HG03520 (cell line): Measurements from ENCODE around the gene CRYBB1.

ENCODE experiments used
- ATAC-seq: cut with Tn5 transposase; IDR thresholded peaks from one replicate; pipeline ENCODE4 v1.9.1; 2021; ENCODE audit warnings: mild to moderate bottlenecking, moderate library complexity; ENCODE audit not compliant: unreplicated experiment

CRYBB1 gene

DNA sequence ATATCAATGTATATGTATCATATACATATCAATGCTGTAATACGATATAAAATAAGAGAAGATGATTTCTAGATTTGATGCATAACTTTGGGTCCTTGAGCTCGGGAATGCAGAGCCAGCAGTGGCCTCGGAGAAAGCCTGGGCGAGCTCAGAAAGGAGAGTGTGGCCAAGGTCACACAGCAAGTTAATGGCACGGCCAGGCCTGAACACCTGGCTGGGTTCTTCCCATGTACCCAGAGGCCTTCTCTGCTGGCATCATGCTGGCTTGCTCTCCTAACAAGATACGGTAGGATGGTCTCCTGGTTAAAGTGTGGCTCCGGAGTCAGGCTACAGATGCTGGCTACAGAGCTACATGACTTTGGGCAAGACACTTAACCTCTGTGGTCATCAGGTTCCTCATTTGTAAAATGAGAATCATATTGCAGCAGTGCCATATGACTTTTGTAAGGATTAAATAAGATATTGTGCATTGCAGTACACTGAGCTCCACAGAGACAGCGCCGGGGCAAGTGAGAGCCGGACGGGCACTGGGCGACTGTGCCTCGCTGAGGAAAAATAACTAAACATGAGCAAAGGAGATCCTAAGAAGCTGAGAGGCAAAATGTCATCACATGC, 57.8 kb downstream of the CRYBB1 start:
- ATAC-seq = no peak

DNA sequence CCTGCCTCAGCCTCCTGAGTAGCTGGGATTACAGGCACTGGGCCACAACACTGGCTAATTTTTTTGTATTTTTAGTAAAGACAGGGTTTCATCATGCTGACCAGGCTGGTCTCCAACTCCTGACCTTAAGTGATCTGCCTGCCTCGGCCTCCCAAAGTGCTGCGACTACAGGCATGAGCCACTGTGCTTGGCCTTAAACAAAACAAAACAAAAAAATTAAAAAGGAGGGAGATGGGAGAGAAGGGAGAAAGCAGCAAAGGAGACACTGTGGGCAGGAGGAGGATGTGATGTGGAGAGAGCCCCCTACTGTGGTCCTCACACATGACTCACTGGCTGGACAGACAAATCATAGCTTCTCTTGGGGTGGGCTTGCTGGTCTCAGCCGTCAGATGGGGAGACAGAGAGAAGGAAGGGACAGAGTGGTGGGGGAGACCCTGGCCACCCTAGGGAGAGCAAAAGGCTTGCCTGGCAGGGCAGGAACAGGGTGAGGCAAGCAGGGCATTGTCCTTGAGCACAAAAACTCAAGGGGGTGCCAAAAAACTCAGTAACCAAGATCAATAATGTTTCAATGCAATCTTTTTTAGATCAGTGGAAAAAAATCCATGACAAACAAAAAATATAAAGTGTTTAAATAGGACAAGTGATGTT, 59.5 kb downstream of the CRYBB1 start:
- no peak for ATAC-seq

DNA sequence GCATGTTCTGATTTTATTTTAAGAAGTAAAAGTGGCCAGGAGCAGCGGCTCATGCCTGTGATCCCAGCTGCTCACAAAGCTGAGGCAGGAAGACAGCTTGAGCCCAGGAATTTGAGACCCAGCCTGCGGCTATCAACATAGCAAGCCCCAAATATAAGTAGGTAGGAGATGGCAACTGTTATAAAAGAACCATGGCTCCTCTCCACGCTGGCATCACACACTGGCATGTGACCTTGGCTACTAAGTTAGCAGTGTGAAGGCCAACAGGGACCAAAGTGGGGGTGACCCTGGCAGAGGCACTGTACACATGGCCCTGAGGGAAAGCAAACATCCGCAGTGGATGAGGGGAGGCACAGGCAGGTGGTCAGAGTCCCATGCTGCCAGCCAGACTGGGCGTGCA, 60.9 kb downstream of the CRYBB1 start:
- ATAC-seq = no peak

DNA sequence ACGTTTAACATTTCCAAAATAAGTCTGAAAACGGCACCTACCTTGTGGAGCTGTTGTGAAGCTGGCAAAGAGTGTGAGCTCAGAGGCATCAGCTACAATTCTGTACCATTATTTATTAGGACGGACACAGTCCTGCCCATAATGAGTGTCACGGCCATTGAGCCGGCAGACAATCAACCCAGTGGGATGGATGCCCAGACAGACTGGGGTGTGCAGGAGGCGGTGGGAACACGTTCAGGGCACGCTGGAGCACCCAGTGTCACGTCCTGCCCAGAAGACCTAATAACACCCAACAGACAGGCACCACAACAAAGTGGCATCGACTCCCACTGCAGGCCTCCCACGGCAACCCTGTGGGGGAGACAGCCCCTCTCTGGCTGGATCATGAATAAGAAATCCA, 62.3 kb downstream of the CRYBB1 start:
- ATAC-seq = no peak

DNA sequence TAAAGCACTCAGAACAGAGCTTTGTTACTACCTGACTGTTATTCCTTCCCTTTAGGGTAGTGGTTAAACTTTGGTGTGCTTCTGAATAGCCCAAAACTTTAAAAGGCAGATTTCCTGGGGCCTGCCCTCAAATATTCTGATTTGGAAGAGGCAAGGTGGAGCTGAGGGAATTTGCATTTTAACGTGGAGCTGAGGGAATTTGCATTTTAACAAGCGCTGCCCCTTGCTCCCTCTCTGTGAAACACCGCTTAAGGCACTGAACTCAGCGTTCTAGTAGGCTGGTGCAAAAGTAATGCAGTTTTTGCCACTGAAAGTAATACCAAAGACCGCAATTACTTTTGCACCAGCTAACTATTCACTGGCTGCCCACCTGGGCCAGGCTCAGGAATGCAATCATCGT, 62.9 kb downstream of the CRYBB1 start:
- ATAC-seq = no peak

DNA sequence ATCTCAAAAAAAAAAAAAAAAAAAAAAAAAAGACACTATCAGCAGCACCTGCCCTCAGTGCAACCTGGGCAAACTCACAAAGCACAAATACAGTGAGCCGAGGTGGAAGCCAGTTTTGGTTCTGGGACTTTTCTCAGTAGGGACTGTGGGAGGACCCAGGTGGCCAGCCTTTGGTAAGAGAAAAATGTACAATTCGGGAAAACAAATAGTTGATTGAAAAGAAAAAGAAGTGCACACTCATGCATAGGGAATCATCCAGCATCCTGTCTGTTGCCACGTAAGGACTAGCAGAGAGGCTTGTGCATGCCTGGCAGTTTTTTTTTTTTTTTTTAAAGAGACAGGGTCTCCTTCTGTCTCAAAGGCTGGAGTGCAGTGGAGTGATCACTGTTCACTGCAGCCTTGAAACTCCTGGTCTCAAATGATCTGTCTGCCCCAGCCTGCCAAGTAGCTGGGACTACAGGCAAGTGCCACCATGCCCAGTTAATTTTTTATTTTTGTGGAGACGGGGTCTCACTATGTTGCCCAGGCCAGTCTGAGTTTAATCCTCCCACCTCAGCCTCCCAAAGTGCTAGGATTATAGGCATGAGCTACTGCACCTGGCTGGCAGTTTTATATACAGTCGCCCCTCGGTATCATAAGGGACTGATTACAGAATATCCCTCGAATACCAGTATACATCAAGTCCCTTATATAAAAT, 64.6 kb downstream of the CRYBB1 start:
- ATAC-seq = no peak

DNA sequence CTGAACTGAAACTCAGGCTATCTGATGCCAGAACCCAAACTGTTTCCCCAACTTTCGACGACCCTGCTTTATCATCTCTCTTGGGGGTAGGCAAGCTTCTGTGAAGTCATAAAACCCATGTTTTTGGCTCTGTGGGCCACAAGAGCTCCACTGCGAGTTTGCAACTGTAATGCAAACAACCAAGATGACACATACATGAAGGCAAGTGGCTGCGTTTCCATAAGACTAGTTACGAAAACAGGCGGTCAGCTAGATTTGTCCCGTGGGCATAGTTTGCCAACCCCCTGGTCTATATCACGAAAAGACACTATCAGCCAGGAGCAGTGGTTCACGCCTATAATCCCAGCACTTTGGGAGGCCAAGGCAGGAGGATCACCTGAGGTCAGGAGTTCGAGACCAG, 65.4 kb downstream of the CRYBB1 start:
- no peak for ATAC-seq

DNA sequence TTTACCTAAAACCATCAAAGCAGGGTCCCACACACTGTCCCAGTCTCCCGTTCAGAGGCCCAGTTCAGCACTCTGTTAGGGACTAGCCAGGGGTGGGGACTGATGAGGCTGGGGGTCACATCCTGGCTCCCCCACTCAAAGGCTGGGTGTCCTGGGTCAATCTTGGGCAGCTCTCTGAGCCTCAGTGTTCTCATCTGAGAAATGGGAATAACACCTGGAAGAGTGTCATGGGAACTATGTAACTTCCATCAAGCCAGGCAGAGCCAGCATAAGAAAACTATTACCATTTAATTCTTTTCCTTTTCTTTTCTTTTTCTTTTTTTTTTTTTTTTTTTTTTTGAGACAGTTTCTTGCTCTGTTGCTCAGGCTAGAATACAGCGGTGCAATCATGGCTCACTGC, 66.3 kb downstream of the CRYBB1 start:
- no peak for ATAC-seq

DNA sequence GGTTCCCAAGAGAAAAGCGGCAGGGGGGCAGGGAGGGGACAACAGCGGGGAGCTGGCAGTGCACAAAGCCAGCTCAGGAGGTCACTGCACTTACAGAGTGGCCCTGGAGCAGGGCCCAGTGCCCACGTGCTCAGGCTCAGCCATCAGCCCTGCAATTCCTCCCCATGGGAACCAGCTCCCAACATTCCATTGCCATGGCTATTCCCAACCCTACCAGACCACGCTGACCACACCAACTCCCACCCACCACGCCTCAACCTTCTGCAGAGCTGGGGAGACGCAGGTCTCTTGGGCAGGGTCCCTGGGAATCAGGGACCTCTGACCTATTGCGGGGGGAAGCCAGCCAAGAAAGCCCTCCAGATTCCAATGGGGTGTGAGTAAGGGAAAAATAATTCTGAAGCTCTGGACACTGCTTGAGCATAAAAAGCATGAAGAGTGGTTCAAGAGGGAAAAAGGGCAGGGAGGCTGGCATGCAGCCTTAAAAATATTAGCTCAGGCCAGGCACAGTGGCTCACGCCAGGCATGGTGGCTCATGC, 67.3 kb downstream of the CRYBB1 start:
- no peak for ATAC-seq

DNA sequence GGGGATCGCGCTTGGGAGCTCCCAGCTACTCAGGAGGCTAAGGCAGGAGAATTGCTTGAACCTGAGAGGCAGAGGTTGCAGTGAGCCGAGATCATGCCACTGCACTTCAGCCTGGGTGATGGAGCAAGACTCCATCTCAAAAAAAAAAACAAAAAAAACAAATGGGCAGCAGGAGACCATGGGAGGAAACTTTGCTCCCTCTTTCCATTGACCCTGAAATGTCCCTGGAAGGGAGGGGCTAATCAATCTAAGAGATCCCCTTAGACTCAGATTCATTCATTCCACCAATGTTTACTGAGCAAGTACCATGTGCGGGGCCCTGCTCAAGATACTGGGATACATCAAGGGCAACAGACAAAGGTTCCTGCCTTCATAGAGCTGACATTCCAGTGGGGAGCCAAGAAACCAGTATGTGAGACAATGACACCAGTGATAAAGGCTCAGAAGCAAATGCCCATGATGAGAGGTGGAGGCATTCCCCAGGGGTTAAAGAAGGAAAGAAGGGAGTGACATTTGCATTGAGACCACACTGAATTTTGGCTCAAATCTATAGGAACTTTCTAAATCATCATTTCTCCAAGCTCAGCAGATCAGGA, 67.8 kb downstream of the CRYBB1 start:
- no peak for ATAC-seq
